ENCODE measurements around the gene PLD5. TPM values are rescaled to one million over a fixed set of nuclear protein-coding genes. Genes with fewer than 3 reads are reported as not detected.

The PLD5 gene
- total RNA-seq, 2 donors from 2014 or later = 0.05 to 1.0 TPM

DNA sequence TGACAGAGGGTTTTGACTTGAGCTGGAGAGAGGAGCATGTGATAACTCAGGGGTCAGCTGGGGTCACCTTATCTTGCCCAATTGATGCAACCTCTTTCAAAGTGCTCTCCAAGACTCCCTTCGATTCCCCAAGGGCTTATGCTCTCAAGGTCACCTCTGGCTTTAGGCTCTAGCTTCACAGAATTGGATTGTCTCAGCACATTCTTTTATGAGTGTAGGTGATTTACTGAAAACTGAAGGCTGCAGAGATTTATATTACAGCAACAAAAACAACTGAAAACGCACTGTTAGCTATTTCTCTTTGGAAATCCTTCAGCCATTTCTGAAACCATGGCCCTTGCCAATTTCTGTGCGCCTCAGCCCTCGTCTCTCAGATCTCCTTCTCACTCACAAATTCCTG lies 491.1 kb downstream of the PLD5 start:
- Histone ChIP-seq H3K27me3 (replicated peaks; ENCODE audit: insufficient read depth) (no peaks in the 10 kb centered on the region), H3K9me3 (no peaks in the 10 kb centered on the region), H3K4me3 (no peak overlapping the region), H3K27ac (no peak overlapping the region), H3K4me1 (replicated peaks) (no peaks in the 10 kb centered on the region), H3K36me3 (no peaks in the 10 kb centered on the region)
- 38% methylated on average over 4 of the region's 4 CpGs for WGBS
- no peak for DNase-seq (ENCODE audit: low spot score)
- TF ChIP-seq, protein P1, sequence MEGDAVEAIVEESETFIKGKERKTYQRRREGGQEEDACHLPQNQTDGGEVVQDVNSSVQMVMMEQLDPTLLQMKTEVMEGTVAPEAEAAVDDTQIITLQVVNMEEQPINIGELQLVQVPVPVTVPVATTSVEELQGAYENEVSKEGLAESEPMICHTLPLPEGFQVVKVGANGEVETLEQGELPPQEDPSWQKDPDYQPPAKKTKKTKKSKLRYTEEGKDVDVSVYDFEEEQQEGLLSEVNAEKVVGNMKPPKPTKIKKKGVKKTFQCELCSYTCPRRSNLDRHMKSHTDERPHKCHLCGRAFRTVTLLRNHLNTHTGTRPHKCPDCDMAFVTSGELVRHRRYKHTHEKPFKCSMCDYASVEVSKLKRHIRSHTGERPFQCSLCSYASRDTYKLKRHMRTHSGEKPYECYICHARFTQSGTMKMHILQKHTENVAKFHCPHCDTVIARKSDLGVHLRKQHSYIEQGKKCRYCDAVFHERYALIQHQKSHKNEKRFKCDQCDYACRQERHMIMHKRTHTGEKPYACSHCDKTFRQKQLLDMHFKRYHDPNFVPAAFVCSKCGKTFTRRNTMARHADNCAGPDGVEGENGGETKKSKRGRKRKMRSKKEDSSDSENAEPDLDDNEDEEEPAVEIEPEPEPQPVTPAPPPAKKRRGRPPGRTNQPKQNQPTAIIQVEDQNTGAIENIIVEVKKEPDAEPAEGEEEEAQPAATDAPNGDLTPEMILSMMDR (IDR thresholded peaks at IDR 0.05) = no peak
- no peak for TF ChIP-seq POLR2A (IDR thresholded peaks at IDR 0.05)
- TF ChIP-seq POLR2AphosphoS5 (IDR thresholded peaks at IDR 0.05) = no peak
- intact Hi-C loops (cut with DNase I) = no loop called here

Small RNA genes within 50 kb of the gene (small RNA-seq; reads per million reads assigned to genes)
- gene AL360271.2 = 0 reads per million in 2 donors
- gene RN7SKP12 = 0 reads per million in 2 donors
